ENCODE results near the gene NPAS3.

Gene NPAS3

DNA sequence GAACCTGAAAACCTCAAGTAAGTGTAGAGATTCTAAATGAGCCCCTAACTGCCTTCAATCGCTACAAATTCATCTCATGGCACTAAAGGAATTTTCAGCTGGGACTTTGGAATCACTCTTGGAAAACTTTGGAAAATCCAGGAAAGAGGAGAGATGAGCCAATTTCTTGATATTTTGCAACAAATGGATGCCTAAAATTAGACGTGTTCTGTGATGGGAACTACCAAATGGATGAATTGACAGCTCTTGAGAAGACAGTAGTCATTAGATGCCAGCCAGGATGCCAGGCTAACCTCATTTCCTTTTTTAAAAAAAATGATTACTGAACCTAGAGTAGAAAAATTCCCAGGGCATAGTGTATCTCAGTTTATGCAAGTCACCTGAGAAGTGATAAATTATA, 78.3 kb downstream of the NPAS3 start:
- no peak for DNase-seq

- DNase-seq = no peak
Measured at GRCh38 chr14:33019346-33019745, 80.7 kb downstream of the NPAS3 start.

GRCh38 chr14:33026850-33027430, 88.3 kb downstream of the NPAS3 start:
- no peak for DNase-seq

GRCh38 chr14:33029511-33029910, 90.8 kb downstream of the NPAS3 start:
- DNase-seq = no peak

GRCh38 chr14:33030386-33030785, 91.7 kb downstream of the NPAS3 start:
- DNase-seq = no peak

GRCh38 chr14:33035416-33036194, 96.9 kb downstream of the NPAS3 start:
- DNase-seq = no peak

GRCh38 chr14:33039311-33039710, 100.6 kb downstream of the NPAS3 start:
- no peak for DNase-seq

DNA sequence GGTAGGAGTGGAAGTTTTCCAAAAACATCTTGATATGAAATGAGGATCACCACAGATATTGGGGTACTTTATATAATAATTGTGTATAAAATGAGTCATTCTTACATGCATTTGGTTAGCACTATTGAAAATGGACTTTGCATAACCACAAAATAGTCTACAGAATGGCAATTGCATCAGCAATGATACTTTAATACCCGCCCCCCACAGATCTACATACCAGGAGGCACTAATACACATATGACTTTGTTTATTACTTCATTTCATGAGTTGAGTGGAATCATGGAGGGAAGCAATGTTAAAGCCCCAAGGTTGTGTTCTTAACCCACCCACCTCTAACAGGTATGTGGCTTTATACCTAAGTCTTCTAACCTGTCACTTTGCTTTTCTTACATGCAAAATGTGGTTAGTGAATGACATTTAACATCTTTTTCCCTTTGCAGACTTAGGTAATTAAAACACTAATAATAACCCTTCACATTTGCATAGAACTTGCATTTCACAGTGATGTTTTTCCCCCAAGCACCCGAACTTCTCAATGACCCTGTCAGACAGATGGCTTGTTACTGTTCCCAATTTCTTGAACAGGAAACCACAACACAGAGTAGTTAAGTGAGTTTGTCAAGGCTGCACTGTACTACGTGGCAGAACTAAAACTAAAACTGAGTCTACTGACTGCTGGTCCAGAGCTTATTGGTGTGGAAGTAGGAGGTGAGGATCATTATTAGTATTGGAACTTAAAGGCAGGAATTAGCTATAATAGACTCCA, 101.9 kb downstream of the NPAS3 start:
- no peak for DNase-seq

- no peak for DNase-seq
Measured at GRCh38 chr14:33042591-33042990, 103.9 kb downstream of the NPAS3 start.

GRCh38 chr14:33045760-33046159, 107.1 kb downstream of the NPAS3 start:
- DNase-seq = no peak

GRCh38 chr14:33052943-33053342, 114.3 kb downstream of the NPAS3 start:
- DNase-seq = no peak

DNA sequence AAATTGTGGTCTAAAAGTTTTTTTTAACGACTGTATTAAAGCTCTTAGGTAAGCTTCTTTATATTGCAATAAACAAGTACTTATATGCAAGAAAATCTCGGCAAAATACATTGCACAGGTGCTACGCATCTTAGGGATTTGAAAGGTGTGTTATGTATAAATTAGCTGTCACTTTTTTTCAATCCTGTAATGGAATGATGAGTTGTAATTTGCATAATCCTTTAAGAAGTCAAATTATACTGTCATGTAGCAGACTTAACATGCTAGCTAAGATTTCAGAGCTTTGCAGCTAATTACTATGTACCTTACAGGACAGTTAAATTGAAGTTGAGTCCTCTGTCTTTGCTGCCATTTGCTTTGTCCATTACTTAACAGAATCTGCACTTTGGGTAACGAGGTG, 117.5 kb downstream of the NPAS3 start:
- no peak for DNase-seq

DNA sequence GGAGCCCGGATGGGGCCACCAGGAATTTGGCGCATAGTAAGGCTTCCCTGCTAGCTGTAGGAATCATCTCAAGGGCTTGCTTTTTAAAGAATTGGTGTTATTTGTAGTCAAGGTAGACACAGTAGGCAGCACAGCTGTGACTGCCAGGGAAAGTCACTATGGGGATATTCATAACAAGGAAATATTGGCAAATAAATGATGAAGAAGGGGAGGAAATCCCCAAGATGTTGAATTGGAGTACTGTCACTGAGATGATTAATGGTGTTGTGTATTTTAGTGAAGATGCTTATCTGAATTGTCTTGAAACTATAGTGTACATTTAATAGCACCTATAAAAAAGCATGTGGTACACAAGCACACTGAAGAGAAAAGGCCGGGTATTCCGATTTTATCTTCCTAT, 118.9 kb downstream of the NPAS3 start:
- DNase-seq = no peak

GRCh38 chr14:33061667-33062325, 123.1 kb downstream of the NPAS3 start:
- DNase-seq = no peak

DNA sequence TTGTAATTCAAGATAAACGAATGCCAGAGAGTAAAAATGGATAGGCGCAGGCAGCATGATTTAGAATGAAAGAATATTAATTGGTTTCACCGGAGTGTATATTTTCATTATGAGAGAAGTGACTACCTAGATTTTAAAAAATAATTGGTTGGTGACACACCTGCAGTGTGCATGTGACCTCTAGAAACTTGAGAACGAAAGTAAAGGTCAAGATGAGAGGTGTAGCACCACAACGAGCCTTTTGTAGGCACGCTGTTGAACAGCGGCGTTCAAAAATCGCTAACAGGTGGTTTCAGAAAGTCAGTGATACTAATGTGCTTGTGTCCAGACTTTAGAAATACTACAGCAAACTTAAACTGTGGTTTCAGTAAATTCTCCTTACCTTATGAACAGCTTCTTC, 123.8 kb downstream of the NPAS3 start:
- DNase-seq = no peak

DNA sequence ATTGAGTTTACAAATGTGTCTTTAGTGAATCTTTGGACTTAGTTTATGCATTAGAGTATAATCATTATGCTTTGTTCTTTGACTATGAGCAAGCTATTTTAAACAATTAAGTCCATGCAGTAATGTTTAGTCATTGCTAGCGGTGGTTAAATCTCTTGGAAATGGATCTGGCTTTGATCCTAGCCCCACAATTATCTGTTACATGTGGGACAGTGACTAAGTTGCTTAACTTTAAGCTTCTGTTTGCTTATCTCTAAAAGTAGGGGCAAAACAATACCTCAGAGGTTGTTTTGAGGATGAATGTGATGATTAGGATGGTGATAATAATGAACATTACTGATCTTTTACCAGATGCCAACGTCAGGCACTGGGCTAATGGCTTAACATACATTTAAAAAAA, 124.2 kb downstream of the NPAS3 start:
- DNase-seq = no peak

DNA sequence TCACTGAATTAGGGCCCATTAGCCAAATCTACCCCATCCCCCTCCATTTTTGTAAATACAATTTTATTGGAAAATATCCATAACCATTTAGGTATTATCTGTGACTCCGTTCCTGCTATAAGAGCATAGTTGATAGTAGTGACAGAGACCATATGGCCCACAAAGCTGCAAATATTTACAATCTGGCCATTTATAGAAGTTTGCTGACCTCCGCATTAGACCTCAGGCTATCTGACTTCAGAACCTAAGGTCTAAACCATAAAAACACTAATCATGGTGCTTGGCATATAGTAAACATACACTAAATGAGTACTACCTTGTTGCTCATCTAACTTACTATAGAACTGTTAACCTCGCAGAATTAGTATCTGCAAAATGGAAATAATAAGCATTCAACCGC, 124.8 kb downstream of the NPAS3 start:
- no peak for DNase-seq

DNA sequence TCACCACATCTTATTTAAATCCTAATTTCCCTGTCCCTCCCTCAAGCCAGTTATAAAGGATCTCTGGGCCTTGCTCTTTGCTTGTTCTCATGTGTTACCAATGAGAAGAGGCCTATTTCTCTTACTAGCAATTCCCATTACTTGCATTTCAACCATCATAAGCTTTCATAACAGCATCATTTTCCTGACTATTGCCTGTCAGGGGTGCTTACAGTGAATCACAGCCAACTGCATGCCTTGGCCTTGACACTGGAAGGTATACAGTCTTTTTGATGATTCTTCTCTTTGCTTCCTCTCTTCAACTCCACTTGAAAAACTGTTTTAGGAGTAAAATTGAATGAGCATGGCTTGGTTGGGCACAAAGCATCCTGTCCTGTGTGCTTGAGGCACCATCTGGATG, 127.0 kb downstream of the NPAS3 start:
- no peak for DNase-seq

GRCh38 chr14:33068040-33068439, 129.4 kb downstream of the NPAS3 start:
- DNase-seq = no peak

- DNase-seq = no peak
Measured at GRCh38 chr14:33068626-33069025, 129.9 kb downstream of the NPAS3 start.

- DNase-seq = no peak
Measured at GRCh38 chr14:33070475-33070874, 131.8 kb downstream of the NPAS3 start.

DNA sequence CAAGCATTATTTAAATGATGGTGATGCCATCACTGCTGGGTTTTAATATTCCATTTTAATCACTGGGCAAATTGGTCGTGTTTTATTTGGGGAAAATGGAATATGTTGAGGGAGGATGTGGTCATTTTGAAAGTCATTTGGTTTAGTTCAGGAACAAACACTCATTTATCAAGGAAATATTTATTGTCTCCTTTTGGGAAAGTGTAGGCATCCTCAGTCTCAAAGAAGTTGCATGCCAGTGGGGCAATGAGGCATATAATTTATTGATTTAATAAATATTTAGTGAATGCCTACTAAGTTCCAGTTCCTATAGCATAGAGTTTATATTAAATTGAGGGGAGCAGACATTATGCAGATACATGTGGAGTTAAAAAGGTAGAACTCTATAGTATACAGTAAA, 134.3 kb downstream of the NPAS3 start:
- DNase-seq = no peak

DNA sequence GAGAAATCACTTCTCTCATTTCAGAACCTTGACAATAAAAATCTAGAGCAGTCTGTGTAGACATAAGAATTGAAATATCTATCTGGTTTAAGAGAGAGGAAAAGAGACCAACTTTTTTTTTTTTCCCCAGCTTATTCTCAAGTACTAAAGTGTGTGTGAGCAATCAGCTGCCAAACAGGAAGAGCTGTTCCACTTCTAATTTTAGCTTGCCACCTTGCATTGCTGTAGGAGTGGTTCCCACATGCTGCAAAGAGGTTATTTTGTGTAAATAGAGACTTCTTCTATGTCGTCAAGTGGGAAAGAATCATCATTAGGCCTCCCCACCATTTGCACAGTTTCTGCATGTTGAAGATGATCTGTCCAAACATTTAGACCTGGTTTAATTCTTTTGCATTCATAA, 142.6 kb downstream of the NPAS3 start:
- no peak for DNase-seq

- DNase-seq = no peak
Measured at GRCh38 chr14:33085799-33086198, 147.1 kb downstream of the NPAS3 start.
